HG03108 (cell line): ENCODE results near the gene ISLR.

Source experiments
- ATAC-seq: cut with Tn5 transposase; IDR thresholded peaks from one replicate; pipeline ENCODE4 v1.9.1; 2021; ENCODE audit warnings: moderate library complexity; ENCODE audit not compliant: unreplicated experiment

Gene ISLR

GRCh38 chr15:74209997-74210671 is 36.6 kb downstream of the ISLR start:
- no peak for ATAC-seq

DNA sequence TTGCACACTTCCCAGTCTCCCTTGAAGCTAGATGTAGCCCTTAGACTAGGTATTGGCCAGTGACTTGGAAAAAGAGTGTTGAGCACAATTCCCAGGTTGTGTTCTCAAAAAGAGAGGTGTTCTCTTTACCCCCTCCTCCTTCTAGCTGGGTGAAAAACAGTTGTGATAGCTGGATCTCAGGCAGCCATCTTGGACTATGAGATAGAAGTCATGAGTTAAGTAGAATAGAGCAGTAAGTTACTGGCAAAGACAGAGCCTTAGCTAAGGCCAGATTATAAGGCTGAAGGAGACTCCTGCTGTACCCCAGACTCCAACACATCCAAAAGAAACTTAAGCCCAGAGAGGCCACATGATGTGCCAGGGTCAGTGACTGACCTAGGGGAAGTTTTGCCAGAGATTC is 37.2 kb downstream of the ISLR start:
- no peak for ATAC-seq

DNA sequence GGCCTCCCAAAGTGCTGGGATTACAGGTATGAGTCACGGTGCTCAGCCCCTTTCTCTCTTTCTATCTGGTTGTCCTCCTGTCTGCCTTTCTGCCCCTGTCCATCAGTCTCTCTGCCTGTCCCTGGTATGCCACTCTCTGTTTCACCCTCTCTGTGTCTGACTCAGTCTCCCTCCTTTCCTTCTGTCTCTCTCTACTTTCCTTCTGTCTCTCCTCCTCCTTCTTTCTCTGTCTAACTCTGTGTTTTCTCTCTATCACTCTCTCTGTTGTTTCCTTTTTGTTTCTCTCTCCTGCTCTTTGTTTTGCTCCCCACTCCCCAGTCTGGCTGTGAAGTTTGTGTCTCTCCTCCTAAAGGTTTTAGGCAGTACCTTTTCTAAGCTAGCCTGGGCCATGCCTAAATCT is 38.1 kb downstream of the ISLR start:
- ATAC-seq, result no peak

DNA sequence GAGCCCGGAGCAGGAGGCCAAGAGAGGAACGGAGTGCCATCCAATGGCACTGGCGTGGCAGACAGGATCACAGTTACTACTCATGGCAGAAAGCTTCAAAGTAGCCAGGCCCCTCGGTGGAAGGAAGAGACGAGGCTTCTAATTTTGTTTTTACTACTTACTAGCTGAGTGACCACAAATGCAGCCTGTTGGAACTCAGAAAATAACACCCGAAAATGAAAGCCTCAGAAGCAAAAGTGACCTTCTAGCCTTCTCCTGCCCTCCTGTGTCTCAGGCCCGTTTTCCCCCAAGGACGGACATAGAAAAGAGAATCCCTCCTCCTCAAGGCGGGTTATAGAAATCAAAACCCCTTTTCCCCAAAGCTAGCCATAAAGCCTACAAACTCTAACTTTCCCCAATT is 39.0 kb downstream of the ISLR start:
- no peak for ATAC-seq

DNA sequence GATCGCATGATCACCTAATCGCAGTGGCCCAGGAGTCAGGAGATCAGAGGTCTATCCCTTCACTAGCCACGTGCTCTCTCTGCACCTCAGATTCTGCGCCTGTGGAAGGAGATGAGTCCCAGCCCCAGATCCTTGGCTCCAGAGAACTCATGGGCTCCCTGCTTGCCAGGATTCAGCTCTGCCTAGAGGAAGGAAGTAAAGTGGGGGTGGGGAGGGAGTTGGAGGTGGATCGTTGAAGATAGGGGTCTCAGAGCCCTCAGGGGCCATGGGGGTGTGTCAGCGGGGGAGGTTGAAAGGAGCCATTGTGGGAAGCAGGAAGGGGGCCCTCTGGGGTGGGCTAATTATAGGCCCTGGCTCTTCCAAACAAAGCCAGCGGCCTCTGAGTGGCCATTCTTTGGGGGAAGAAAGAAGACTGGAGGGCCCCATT is 40.4 kb downstream of the ISLR start:
- no peak for ATAC-seq

DNA sequence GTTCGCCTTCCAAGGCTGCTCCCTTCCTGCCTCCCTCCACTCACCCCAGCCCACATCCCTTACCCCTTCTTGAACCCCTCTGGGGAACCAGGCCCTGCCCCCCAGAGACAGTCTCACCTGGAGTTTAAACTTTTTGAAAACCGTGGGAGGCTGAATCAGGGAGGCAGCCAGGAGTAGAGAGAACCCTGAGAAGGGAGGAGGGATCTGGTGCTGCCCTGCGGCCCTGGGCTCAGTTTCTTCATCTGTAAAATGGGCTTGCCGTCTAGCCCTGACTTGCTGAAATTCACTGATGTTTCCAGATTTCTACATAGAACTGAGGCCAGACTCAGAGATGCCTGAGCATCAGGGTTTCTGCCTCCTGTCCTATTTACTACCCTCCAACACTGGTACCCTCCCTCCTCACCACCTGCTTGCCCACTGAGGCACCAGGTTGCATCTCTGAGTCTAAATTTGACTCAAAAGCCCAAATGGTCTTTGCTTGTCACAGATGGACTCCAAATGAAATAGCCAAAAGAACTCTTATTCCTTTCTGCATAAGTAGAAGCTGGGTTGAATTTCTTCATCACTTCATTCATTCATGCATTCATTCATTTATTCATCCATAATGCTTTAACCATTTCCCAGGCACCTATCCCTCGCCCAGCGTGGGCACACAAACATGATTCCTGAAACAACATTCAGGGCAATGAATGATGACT is 41.0 kb downstream of the ISLR start:
- ATAC-seq, result no peak

DNA sequence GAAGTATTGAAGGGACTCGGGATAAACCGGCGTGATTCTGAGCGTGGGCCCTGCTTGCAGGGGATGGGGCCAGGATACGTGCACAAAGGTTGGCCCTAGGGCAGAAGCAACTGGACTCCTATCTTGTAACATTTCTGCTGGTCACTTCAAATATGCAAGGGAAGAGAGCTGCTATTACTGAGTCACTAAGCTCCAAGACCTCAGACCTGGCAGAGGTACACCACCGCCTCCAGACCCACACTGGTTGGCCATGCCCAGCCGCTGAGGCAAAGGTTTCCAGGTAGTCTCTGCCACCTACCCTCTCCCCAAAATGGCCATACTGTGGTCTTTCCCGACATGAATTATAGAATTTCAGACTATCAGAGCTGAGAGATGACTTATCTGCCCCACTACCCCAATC is 42.4 kb downstream of the ISLR start:
- no peak for ATAC-seq

DNA sequence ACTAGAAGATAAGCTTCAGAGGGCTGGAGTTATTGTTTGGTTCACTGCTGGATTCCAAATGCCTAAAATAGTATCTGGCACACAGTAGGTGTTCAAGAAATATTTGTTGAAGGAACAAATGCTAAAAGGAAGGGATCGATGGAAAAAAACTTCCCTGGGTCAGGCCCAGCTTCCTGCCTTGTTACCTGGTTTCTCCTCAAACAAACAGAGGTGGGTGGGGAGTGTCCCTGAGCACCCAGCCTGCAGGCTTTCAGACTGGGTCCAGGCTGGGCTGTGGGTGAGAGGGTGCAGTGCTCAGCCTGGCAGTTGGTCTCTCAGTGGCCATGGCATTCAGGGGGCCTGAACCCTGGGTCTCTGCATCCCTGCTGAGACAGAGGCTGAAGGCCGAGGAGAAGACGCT is 43.4 kb downstream of the ISLR start:
- ATAC-seq, result no peak

GRCh38 chr15:74217907-74218885 is 44.7 kb downstream of the ISLR start:
- ATAC-seq, result no peak

GRCh38 chr15:74220475-74221248 is 47.2 kb downstream of the ISLR start:
- ATAC-seq, result no peak

- no peak for ATAC-seq
These were observed 48.1 kb downstream of the ISLR start for GRCh38 chr15:74221399-74222239.

DNA sequence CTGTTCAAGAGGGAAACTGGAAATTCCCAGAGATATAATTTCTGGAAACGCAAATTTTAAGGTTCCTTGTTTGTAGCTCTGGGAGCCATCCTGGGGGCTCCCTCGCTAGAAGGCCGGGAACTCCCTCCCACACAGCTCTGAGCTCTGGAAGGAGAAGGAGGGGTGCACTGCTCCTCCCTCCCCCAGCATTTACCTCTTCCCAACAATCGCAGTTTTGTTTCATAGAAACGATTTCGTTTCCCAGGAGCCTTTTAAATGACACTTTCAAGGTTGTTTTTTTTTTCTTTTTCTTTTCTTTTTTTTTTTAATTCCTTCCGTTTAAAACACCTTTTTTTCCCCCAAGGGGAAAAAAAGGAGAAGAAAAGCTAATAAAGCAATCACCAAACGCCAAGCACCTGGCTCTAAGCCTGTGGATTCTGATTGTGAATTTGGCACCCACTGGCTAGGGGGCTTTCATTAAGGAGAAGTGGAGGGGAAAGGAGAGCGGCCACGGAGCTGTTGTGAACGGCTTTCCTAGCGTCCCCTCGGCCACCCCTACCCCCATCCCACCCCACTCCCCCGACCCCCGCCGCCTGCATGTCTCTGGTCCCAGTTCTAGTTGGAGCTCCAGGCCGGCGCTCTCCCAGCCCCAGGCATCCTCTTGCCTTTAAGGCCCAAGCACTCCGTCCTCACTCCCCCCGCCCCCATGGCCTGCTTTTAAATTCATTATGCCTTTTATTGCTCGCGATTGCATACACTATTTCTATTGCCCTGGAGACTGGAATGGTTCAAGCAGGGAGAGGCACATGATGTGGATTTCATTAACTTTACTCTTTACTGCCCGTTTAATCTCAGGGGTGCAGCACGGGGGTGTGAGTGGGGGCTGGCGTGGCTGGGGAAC is 49.0 kb downstream of the ISLR start:
- ATAC-seq, result no peak

- ATAC-seq, result no peak
These were observed 52.4 kb downstream of the ISLR start for GRCh38 chr15:74225928-74226327.
